Muscle of leg (tissue), 11 donors: ENCODE data around the gene GLI1. TPM values are rescaled to one million over a fixed set of nuclear protein-coding genes. Genes with fewer than 3 reads are reported as not detected.
"Not testable (repeated sequence)": the region's sequence is repeated elsewhere in the genome, so short reads cannot be mapped to it uniquely, and the experiment has no call there.

Source experiments
- DNase-seq: peaks from one replicate; pipeline ENCODE4 v3.0.0; 2013
- H3K27ac ChIP-seq: one replicate; pipeline ENCODE4 v1.5.1; 2013; ENCODE audit warnings: mild to moderate bottlenecking, low read length, control low read depth
- H3K27me3 ChIP-seq: one replicate; pipeline ENCODE4 v1.6.1; 2013; ENCODE audit warnings: low read length; ENCODE audit not compliant: control insufficient read depth, insufficient read depth
- H3K36me3 ChIP-seq: one replicate; pipeline ENCODE4 v1.6.1; 2013; ENCODE audit warnings: low read length; ENCODE audit not compliant: control insufficient read depth, insufficient read depth
- H3K4me1 ChIP-seq: one replicate; pipeline ENCODE4 v1.6.1; 2013; ENCODE audit warnings: low read length; ENCODE audit not compliant: control insufficient read depth, insufficient read depth
- H3K4me3 ChIP-seq: one replicate; pipeline ENCODE4 v1.5.1; 2013; ENCODE audit warnings: low read length, control low read depth
- H3K9me3 ChIP-seq: replicated peaks from 2 replicates; pipeline ENCODE4 v1.6.1; 2013; ENCODE audit warnings: low read depth, low read length; ENCODE audit not compliant: control insufficient read depth
- WGBS: methylation state at CpG from one replicate; pipeline ENCODE4 v1.1.5; 2013; ENCODE audit warnings: missing lambda C conversion rate; ENCODE audit not compliant: insufficient coverage; 5-methylcytosine and 5-hydroxymethylcytosine counted together
- polyA plus RNA-seq, 8 donors: library from polyadenylated mRNA; unstranded; fragments of 120-200 nt; gene quantifications; one replicate each; pipeline versions ENCODE4 v1.2.1 to v1.2.3, GENCODE V29; 2013; ENCODE audit warnings: inconsistent platforms in 1 of 8, low replicate concordance in 1 of 8; ENCODE audit not compliant: insufficient read length in 8 of 8, insufficient read depth in 1 of 8
- total RNA-seq: library from RNA; stranded (reverse); fragments of 120-200 nt; gene quantifications from one replicate; pipeline ENCODE4 v1.2.4, GENCODE V29; 2013

GLI1 gene
- total and polyA plus RNA-seq, 9 donors: 7.1 to 16.2 (median 9.6) TPM

- whole genome bisulfite sequencing: no CpG with 5 or more reads among the region's 4 CpGs
- no peaks in the 10 kb centered on the region for H3K9me3 ChIP-seq
- H3K4me1 ChIP-seq: peaks cover 5% of the 10 kb centered on the region
- DNase-seq: no peak
- H3K36me3 ChIP-seq: no peaks in the 10 kb centered on the region
- no peaks in the 10 kb centered on the region for H3K27me3 ChIP-seq
- H3K4me3 ChIP-seq: no peak overlapping the region
- no peak overlapping the region for H3K27ac ChIP-seq
These were observed 19.8 kb upstream of the GLI1 start for GRCh38 chr12:57439762-57440266.

- H3K27ac ChIP-seq, H3K4me3 ChIP-seq, H3K27me3 ChIP-seq, H3K9me3 ChIP-seq, H3K4me1 ChIP-seq, DNase-seq, H3K36me3 ChIP-seq: not testable (repeated sequence)
- no CpG with 5 or more reads among the region's 2 CpGs for WGBS
These were observed 18.2 kb upstream of the GLI1 start for GRCh38 chr12:57441393-57441792.

- Histone ChIP-seq H3K9me3 (no peaks in the 10 kb centered on the region), H3K27me3 (no peaks in the 10 kb centered on the region), H3K36me3 (no peaks in the 10 kb centered on the region), H3K4me3 (no peak overlapping the region), H3K4me1 (no peaks in the 10 kb centered on the region), H3K27ac (no peak overlapping the region)
- DNase-seq: no peak
- WGBS: no CpG with 5 or more reads among the region's 1 CpG
These were observed 17.6 kb upstream of the GLI1 start for GRCh38 chr12:57441846-57442427.

GRCh38 chr12:57444337-57444736, 15.2 kb upstream of the GLI1 start:
- WGBS: no CpG with 5 or more reads among the region's 6 CpGs
- not testable (repeated sequence) for H3K36me3 ChIP-seq, H3K27me3 ChIP-seq, H3K4me1 ChIP-seq, H3K4me3 ChIP-seq, DNase-seq, H3K9me3 ChIP-seq, H3K27ac ChIP-seq

GRCh38 chr12:57444744-57445143, 14.8 kb upstream of the GLI1 start:
- Histone ChIP-seq H3K27me3 (no peaks in the 10 kb centered on the region), H3K4me3 (no peak overlapping the region), H3K27ac (peak overlapping the region; percentile 7), H3K36me3 (no peaks in the 10 kb centered on the region), H3K4me1 (no peaks in the 10 kb centered on the region), H3K9me3 (no peaks in the 10 kb centered on the region)
- 53% methylated on average over 2 of the region's 5 CpGs for WGBS
- no peak for DNase-seq

GRCh38 chr12:57446292-57446960, 13.2 kb upstream of the GLI1 start:
- 96% methylated on average over 4 of the region's 6 CpGs for WGBS

GRCh38 chr12:57448669-57449068, 10.9 kb upstream of the GLI1 start:
- H3K9me3 ChIP-seq: no peaks in the 10 kb centered on the region
- H3K4me1 ChIP-seq: peaks cover 22% of the 10 kb centered on the region
- H3K4me3 ChIP-seq: no peak overlapping the region
- H3K36me3 ChIP-seq: no peaks in the 10 kb centered on the region
- H3K27ac ChIP-seq: no peak overlapping the region
- no peaks in the 10 kb centered on the region for H3K27me3 ChIP-seq
- WGBS: no CpG with 5 or more reads among the region's 2 CpGs
- no peak for DNase-seq

More at GRCh38 chr12:57446292-57446960, 13.2 kb upstream of the GLI1 start:
- Histone ChIP-seq H3K9me3 (no peaks in the 10 kb centered on the region), H3K4me3 (no peak overlapping the region), H3K27ac (no peak overlapping the region), H3K27me3 (no peaks in the 10 kb centered on the region), H3K36me3 (no peaks in the 10 kb centered on the region), H3K4me1 (peaks cover 10% of the 10 kb centered on the region)
- DNase-seq: no peak

GRCh38 chr12:57449375-57449774, 10.2 kb upstream of the GLI1 start:
- DNase-seq: no peak
- no peaks in the 10 kb centered on the region for H3K36me3 ChIP-seq
- H3K9me3 ChIP-seq: no peaks in the 10 kb centered on the region
- no peak overlapping the region for H3K4me3 ChIP-seq
- H3K27me3 ChIP-seq: no peaks in the 10 kb centered on the region
- H3K27ac ChIP-seq: no peak overlapping the region
- WGBS: 93% methylated on average over 7 of the region's 7 CpGs
- H3K4me1 ChIP-seq: peaks cover 23% of the 10 kb centered on the region

- no peaks in the 10 kb centered on the region for H3K36me3 ChIP-seq
- no peaks in the 10 kb centered on the region for H3K9me3 ChIP-seq
- DNase-seq: no peak
- WGBS: 73% methylated on average over 3 of the region's 3 CpGs
- H3K27me3 ChIP-seq: no peaks in the 10 kb centered on the region
- no peak overlapping the region for H3K27ac ChIP-seq
- peaks cover 30% of the 10 kb centered on the region for H3K4me1 ChIP-seq
- H3K4me3 ChIP-seq: no peak overlapping the region
These were observed 9.5 kb upstream of the GLI1 start for GRCh38 chr12:57450057-57450456.

GRCh38 chr12:57451233-57451778, 8.3 kb upstream of the GLI1 start:
- DNase-seq: no peak
- peaks cover 42% of the 10 kb centered on the region for H3K4me1 ChIP-seq
- no peak overlapping the region for H3K4me3 ChIP-seq
- no peaks in the 10 kb centered on the region for H3K27me3 ChIP-seq
- no peaks in the 10 kb centered on the region for H3K36me3 ChIP-seq
- H3K9me3 ChIP-seq: no peaks in the 10 kb centered on the region
- H3K27ac ChIP-seq: peak overlapping the region; percentile 76
- no CpG with 5 or more reads among the region's 6 CpGs for WGBS
